MG63 (cell line): ENCODE measurements around the gene PLVAP. TPM values are rescaled to one million over a fixed set of nuclear protein-coding genes. Genes with fewer than 3 reads are reported as not detected.

ENCODE experiments used
- DNase-seq: peaks from one replicate; pipeline ENCODE4 v3.0.0-alpha.2; 2020
- H3K27me3 ChIP-seq: fragments of 250-450 bp; sonication (Bioruptor Pico); 2 replicates; pipeline ENCODE4 v1.5.1; 2020; ENCODE audit warnings: mild to moderate bottlenecking, moderate library complexity
- H3K36me3 ChIP-seq: fragments of 250-450 bp; sonication (Bioruptor Pico); 2 replicates; pipeline ENCODE4 v1.5.1; 2020; ENCODE audit warnings: mild to moderate bottlenecking, moderate library complexity
- H3K4me3 ChIP-seq: fragments of 250-450 bp; sonication (Bioruptor Pico); 2 replicates; pipeline ENCODE4 v1.5.1; 2020; ENCODE audit warnings: mild to moderate bottlenecking, moderate library complexity
- H3K9me3 ChIP-seq: fragments of 250-450 bp; sonication (Bioruptor Pico); 2 replicates; pipeline ENCODE4 v1.5.1; 2020; ENCODE audit warnings: mild to moderate bottlenecking, moderate library complexity
- total RNA-seq: library from RNA; depleted of rRNA; stranded (reverse); fragments of >200 nt; shearing (Covaris generic); gene quantifications from 2 replicates; pipeline ENCODE4 v1.2.3, GENCODE V29; 2014; ENCODE audit warnings: low replicate concordance

PLVAP gene
- total RNA-seq, 1 experiment from 2014 or later, result not detected

DNA sequence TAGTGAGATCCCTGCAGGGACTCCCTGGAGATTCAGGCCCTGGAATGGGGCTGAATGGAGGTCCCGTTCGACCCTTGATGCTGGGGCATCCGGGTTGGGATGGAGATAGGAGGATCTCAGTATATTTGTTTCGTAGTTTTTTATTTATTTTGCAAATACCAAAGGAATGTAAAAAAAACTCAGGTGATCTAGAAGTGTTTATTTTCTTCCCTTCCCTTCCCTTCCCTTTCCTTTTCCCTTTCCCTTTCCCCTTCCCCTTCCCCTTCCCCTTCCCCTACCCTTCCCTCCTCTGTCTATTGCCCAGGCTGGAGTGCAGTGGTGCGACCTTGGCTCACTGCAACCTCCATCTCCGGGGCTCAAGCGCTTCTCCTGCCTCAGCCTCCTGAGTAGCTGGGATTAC, 35.3 kb downstream of the PLVAP start:
- Histone ChIP-seq H3K27me3 (no peaks in the 10 kb centered on the region), H3K4me3 (no peak overlapping the region), H3K9me3 (no peaks in the 10 kb centered on the region), H3K36me3 (peaks cover 14% of the 10 kb centered on the region)
- no peak for DNase-seq

GRCh38 chr19:17341386-17341785, 35.8 kb downstream of the PLVAP start:
- DNase-seq, result no peak
- Histone ChIP-seq H3K36me3 (peaks cover 14% of the 10 kb centered on the region), H3K4me3 (no peak overlapping the region), H3K9me3 (no peaks in the 10 kb centered on the region), H3K27me3 (no peaks in the 10 kb centered on the region)

DNA sequence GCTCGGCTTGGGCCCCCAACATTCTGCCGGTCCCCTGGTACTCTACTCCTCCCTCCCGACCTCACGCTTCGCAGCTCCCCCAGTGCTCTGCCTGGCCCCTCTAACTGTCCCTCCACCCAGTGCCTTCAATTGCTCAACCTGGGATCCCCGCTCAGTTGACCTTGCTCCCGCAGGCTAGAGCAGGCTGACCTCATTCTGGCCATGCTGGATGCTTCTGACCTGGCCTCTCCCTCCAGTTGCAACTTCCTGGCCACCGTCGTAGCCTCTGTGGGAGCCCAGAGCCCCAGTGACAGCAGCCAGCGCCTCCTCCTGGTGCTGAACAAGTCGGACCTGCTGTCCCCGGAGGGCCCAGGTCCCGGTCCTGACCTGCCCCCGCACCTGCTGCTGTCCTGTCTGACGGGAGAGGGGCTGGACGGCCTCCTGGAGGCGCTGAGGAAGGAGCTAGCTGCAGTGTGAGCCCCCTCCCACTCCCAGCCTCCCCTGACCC, 36.2 kb downstream of the PLVAP start:
- H3K4me3 ChIP-seq, result no peak overlapping the region
- DNase-seq, result no peak
- peaks cover 14% of the 10 kb centered on the region for H3K36me3 ChIP-seq
- H3K27me3 ChIP-seq, result no peaks in the 10 kb centered on the region
- H3K9me3 ChIP-seq, result no peaks in the 10 kb centered on the region

DNA sequence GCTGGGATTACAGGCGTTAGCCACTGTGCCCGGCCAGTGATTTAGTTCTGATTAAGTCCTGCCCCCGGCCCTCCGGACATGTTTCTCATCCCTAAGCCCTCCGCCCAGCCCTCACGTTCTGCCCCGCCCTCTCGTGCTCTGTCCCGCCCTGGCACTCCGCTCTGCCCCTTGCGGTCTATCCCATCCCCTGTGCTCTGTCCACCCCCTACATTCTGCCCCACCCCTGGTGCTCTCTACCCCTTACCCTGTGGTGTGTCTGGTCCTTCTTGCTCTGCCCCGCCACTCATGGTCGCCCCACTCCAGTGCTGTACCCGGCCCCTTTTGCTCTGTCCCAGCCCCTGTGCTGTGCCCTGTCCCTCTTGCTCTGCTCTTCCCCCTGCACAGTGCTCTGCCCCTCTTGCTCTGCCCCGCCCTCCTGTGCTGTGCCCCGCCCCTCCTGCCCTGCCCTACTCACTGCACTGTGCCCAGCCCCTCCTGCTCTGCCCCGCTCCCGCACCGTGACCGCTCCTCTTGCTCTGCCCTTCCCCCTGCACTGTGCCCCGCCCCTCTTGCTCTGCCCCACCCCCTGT, 36.8 kb downstream of the PLVAP start:
- Histone ChIP-seq H3K27me3 (no peaks in the 10 kb centered on the region), H3K4me3 (no peak overlapping the region), H3K36me3 (peaks cover 14% of the 10 kb centered on the region), H3K9me3 (no peaks in the 10 kb centered on the region)
- no peak for DNase-seq

- peaks cover 14% of the 10 kb centered on the region for H3K36me3 ChIP-seq
- no peaks in the 10 kb centered on the region for H3K27me3 ChIP-seq
- no peak overlapping the region for H3K4me3 ChIP-seq
- no peak for DNase-seq
- H3K9me3 ChIP-seq, result no peaks in the 10 kb centered on the region
These were observed 37.9 kb downstream of the PLVAP start for GRCh38 chr19:17339088-17339741.

GRCh38 chr19:17338433-17339078, 38.6 kb downstream of the PLVAP start:
- H3K36me3 ChIP-seq, result peaks cover 14% of the 10 kb centered on the region
- H3K4me3 ChIP-seq, result peak overlapping the region; percentile 94
- no peak for DNase-seq
- no peaks in the 10 kb centered on the region for H3K27me3 ChIP-seq
- no peaks in the 10 kb centered on the region for H3K9me3 ChIP-seq

GRCh38 chr19:17337675-17338432, 39.3 kb downstream of the PLVAP start:
- peaks cover under 1% of the 10 kb centered on the region; the same call in 1 of the 2 replicates for H3K9me3 ChIP-seq
- H3K4me3 ChIP-seq, result peak overlapping the region; percentile 94
- H3K36me3 ChIP-seq, result peaks cover 17% of the 10 kb centered on the region
- peak; percentile 57 for DNase-seq
- no peaks in the 10 kb centered on the region for H3K27me3 ChIP-seq

DNA sequence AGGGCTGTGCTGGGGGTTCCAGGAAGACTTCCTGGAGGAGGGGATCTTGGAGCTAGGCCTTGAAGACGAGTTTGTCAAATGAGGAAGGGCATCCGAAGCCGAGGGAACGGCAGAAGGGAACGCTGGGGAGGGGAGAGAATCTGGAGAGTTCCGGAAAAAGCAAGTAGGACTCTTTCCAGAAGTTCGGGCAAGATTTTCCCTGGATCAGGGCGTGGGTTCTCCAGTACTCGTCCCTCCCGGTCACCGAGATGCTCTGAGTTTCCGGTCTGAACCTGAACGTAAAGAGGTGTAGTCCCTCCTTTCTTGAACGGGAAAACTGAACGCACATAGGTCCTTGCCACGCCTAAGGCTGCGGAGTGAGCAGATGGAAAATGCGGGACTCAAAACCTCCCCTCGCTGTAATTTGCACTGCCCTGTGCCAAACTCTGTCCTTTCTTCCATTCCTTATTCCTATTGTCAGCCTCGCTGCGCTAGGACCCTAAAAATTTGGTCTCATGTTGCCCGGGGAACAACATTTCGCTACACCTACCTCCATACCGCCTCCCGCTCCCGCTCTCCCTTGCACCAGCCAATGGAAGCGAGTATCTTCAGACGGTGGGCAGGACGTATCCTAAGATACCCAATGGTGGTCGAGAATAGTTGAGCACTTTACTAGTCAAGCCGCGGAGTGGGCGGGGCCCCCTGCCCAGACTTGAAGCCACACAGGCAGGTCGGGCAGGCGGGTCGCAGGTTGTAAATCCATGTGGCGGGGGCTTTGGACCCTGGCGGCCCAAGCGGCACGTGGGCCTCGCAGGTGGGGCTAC, 40.1 kb downstream of the PLVAP start, which contains the start of gene GTPBP3:
GTPBP3 (plus strand) TSS at position 682 of the 803 bp plus-strand sequence; CDS start at position 741, 59 bp downstream.
- peak; percentile 99 for DNase-seq
- Histone ChIP-seq H3K36me3 (peaks cover 22% of the 10 kb centered on the region), H3K4me3 (peak within 1 kb of the TSS; percentile 94), H3K9me3 (peaks cover 2% of the 10 kb centered on the region; the same call in 1 of the 2 replicates), H3K27me3 (no peaks in the 10 kb centered on the region)

DNA sequence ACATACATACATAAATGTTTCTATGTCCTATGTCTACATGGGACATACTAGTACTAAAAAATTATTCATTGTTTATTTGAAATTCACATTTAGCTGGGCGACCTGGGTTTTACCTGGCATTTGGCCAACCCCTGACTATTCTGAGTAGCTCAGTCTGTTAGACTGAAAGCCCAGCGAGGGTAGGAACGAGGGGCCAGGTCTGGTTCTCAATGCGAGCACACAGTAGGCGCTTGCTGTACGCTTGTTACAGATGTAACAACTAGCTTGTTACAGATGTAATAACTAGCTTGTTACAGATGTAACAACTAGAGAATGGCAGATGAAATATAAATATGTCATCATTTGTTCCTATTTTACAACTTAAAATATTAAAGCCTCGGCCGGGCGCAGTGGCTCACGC, 41.6 kb downstream of the PLVAP start:
- Histone ChIP-seq H3K4me3 (no peak overlapping the region; the same call in 1 of the 2 replicates), H3K9me3 (peaks cover 2% of the 10 kb centered on the region; the same call in 1 of the 2 replicates)
- DNase-seq, result no peak

GRCh38 chr19:17334414-17335409, 42.4 kb downstream of the PLVAP start, which contains the start of gene ANO8:
TSS of gene ANO8 (minus strand) at chr19:17334855. CDS start at chr19:17334670, 185 bp downstream.
- Histone ChIP-seq H3K27me3 (no peaks in the 10 kb centered on the region), H3K36me3 (peaks cover 18% of the 10 kb centered on the region), H3K9me3 (peaks cover 2% of the 10 kb centered on the region; the same call in 1 of the 2 replicates), H3K4me3 (peak within 1 kb of the TSS; percentile 69)
- DNase-seq, result peak; percentile 100

More for the DNA sequence above, 41.6 kb downstream of the PLVAP start:
- H3K27me3 ChIP-seq, result no peaks in the 10 kb centered on the region
- H3K36me3 ChIP-seq, result peaks cover 18% of the 10 kb centered on the region

GRCh38 chr19:17333611-17334413, 43.3 kb downstream of the PLVAP start:
- Histone ChIP-seq H3K36me3 (peaks cover 14% of the 10 kb centered on the region), H3K4me3 (peak overlapping the region; percentile 69), H3K9me3 (peaks cover 2% of the 10 kb centered on the region; the same call in 1 of the 2 replicates), H3K27me3 (no peaks in the 10 kb centered on the region)
- peak; percentile 57 for DNase-seq

- peak; percentile 71 for DNase-seq
- peaks cover 2% of the 10 kb centered on the region; the same call in 1 of the 2 replicates for H3K9me3 ChIP-seq
- H3K36me3 ChIP-seq, result peaks cover 8% of the 10 kb centered on the region
- no peaks in the 10 kb centered on the region for H3K27me3 ChIP-seq
- no peak overlapping the region for H3K4me3 ChIP-seq
These were observed 44.2 kb downstream of the PLVAP start for GRCh38 chr19:17332677-17333581.

GRCh38 chr19:17332360-17332676, 44.8 kb downstream of the PLVAP start:
- H3K4me3 ChIP-seq, result no peak overlapping the region
- H3K9me3 ChIP-seq, result peaks cover 2% of the 10 kb centered on the region; the same call in 1 of the 2 replicates
- H3K36me3 ChIP-seq, result peaks cover 8% of the 10 kb centered on the region
- no peak for DNase-seq
- H3K27me3 ChIP-seq, result no peaks in the 10 kb centered on the region
